Activated CD8-positive, alpha-beta T cell treated with anti-CD3 and anti-CD28 coated beads for 36 hours (primary cell): ENCODE data around the gene KLHL29. TPM values are rescaled to one million over a fixed set of nuclear protein-coding genes. Genes with fewer than 3 reads are reported as not detected.

ENCODE experiments used
- ATAC-seq: fragments of 200-7000 bp; cut with Tn5 transposase; one replicate; pipeline ENCODE4 v1.10.0; 2021; ENCODE audit warnings: mild to moderate bottlenecking, moderate library complexity
- CTCF ChIA-PET: fragments of 350-600 bp; sonication (Branson Sonifier 250); formaldehyde crosslinking; loops from one replicate; lab custom pipeline; 2021; ENCODE audit warnings: antibody characterized with exemption; lab: Charles Lee
- POLR2A ChIA-PET: fragments of 350-600 bp; sonication (Branson Sonifier 250); formaldehyde crosslinking; loops from one replicate; lab custom pipeline; 2021; ENCODE audit warnings: antibody characterized with exemption; lab: Charles Lee
- DNase-seq: peaks from one replicate; pipeline ENCODE4 v3.0.0-alpha.2; 2020
- H3K27ac Mint-ChIP-seq: one replicate; pipeline ENCODE4 v1.8.0; 2021; ENCODE audit warnings: mild to moderate bottlenecking, mixed read lengths
- H3K27me3 Mint-ChIP-seq: one replicate; pipeline ENCODE4 v1.8.0; 2021; ENCODE audit warnings: mixed read lengths
- H3K36me3 Mint-ChIP-seq: one replicate; pipeline ENCODE4 v1.8.0; 2021; ENCODE audit warnings: low read depth, mixed read lengths
- H3K4me1 Mint-ChIP-seq: one replicate; pipeline ENCODE4 v1.8.0; 2021; ENCODE audit warnings: low read depth, mixed read lengths
- H3K4me3 Mint-ChIP-seq: one replicate; pipeline ENCODE4 v1.8.0; 2021; ENCODE audit warnings: mild to moderate bottlenecking, moderate library complexity, mixed read lengths
- H3K9me3 Mint-ChIP-seq: one replicate; pipeline ENCODE4 v1.8.0; 2021; ENCODE audit warnings: mixed read lengths
- intact Hi-C: fragments of 100-400 bp; cut with micrococcal nuclease; formaldehyde crosslinking; loops from one replicate; pipeline ENCODE4 v1.10.0; 2022
- total RNA-seq, 2 experiments: library from RNA; stranded (reverse); gene quantifications; one replicate each; pipeline ENCODE4 v1.2.3, GENCODE V29; 2021
- TF ChIP-seq, protein P1 (sequence below): fragments of 200-600 bp; IDR thresholded peaks from one replicate; pipeline ENCODE4 v1.8.0; 2022; ENCODE audit warnings: antibody characterized with exemption, mild to moderate bottlenecking

KLHL29 gene
- total RNA-seq, 2 experiments from 2014 or later, result 1.0 to 1.2 TPM

DNA sequence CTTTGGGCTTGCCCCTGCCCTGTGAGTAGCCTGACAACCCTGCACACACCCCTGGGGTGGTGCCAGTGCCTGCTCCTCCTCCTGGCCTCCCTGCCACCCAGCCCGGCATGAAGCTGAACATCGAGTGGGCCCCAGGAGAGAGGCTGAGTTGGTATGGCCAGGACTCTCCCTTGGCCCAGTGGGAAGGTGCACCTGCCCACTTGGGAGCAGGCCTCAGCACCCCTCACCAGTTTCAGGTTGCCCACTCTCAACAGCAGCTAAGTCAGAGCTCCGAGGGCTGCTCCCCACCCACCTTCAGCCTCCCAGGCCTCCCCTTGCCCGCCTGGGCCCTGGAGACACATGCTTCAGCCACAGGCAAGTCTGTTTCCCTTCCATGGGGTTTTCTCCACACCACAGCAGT is 203.1 kb downstream of the KLHL29 start:
- CTCF ChIA-PET, result no interaction called here
- Mint-ChIP-seq H3K27me3 (peaks cover 2% of the 10 kb centered on the region), H3K36me3 (no peaks in the 10 kb centered on the region), H3K4me3 (no peak overlapping the region), H3K4me1 (no peaks in the 10 kb centered on the region), H3K9me3 (no peaks in the 10 kb centered on the region), H3K27ac (no peak overlapping the region)
- POLR2A ChIA-PET, result no interaction called here
- no peak for DNase-seq
- TF ChIP-seq, protein P1, sequence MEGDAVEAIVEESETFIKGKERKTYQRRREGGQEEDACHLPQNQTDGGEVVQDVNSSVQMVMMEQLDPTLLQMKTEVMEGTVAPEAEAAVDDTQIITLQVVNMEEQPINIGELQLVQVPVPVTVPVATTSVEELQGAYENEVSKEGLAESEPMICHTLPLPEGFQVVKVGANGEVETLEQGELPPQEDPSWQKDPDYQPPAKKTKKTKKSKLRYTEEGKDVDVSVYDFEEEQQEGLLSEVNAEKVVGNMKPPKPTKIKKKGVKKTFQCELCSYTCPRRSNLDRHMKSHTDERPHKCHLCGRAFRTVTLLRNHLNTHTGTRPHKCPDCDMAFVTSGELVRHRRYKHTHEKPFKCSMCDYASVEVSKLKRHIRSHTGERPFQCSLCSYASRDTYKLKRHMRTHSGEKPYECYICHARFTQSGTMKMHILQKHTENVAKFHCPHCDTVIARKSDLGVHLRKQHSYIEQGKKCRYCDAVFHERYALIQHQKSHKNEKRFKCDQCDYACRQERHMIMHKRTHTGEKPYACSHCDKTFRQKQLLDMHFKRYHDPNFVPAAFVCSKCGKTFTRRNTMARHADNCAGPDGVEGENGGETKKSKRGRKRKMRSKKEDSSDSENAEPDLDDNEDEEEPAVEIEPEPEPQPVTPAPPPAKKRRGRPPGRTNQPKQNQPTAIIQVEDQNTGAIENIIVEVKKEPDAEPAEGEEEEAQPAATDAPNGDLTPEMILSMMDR, result no peak
- intact Hi-C loops, result no loop called here
- ATAC-seq, result no peak

DNA sequence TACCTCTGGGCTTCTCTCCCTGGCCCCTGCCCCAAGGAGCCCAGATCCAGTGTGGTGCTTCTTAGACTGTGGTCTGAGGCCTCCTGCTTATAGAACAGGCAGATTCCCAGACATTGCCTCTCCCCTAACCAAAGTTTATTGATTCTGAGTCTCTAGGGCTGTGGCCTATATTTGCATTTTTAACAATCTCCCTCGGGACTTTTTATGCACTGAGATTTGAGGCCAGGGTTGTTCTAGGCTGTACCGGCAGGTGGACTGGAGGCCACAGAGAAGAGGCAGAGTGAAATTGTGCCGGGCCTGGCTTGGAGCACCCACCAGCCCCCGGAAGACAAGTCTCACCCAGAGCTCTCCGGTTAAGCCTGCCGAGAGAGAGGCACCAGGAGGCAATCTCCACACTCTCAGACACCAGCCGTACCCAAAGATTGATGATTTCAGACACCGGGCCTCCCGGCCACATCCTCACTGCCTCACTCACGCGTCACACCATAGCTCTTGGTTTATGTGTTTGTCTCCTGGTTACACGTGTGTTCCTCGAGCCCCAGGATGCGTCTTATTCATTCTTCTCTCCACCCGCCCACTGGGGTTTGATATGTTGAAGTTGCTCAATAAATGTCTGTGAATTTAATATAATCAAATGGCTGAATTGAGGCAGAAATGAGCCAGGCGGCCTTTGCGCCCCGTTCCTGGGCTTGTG is 203.7 kb downstream of the KLHL29 start:
- POLR2A ChIA-PET, result no interaction called here
- Mint-ChIP-seq H3K27me3 (peaks cover 2% of the 10 kb centered on the region), H3K27ac (no peak overlapping the region), H3K36me3 (no peaks in the 10 kb centered on the region), H3K4me3 (no peak overlapping the region), H3K9me3 (no peaks in the 10 kb centered on the region), H3K4me1 (no peaks in the 10 kb centered on the region)
- TF ChIP-seq, protein P1, result no peak
- CTCF ChIA-PET, result no interaction called here
- ATAC-seq (no peak), DNase-seq (no peak)
- intact Hi-C loops, result no loop called here

DNA sequence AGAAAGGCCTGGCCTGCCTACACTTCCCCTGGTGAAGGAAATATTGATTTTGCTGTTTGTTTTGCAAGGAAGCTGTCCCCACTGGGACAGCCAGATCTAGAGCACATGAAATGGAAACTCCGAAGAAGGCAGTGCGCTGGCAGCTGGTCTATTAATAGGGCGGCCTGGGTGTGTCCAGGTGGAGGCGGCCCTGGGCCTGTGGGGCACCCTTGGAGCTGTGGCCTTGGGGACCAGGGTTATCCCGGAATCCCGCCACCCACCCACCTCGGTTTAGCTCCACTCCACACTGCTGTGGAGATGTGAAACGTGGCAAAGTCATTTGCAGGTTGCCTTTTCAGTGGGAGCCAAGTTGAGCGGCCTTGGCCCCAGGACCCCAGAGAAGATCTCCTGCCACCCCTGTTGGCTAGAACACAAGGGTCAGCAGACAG is 204.3 kb downstream of the KLHL29 start:
- peaks cover 2% of the 10 kb centered on the region for H3K27me3 Mint-ChIP-seq
- DNase-seq (no peak), ATAC-seq (no peak)
- H3K36me3 Mint-ChIP-seq, result no peaks in the 10 kb centered on the region
- TF ChIP-seq, protein P1, result no peak
- no peaks in the 10 kb centered on the region for H3K4me1 Mint-ChIP-seq
- no peak overlapping the region for H3K27ac Mint-ChIP-seq
- intact Hi-C loops, result no loop called here
- H3K9me3 Mint-ChIP-seq, result no peaks in the 10 kb centered on the region
- ChIA-PET POLR2A (no interaction called here), CTCF (no interaction called here)
- H3K4me3 Mint-ChIP-seq, result no peak overlapping the region

DNA sequence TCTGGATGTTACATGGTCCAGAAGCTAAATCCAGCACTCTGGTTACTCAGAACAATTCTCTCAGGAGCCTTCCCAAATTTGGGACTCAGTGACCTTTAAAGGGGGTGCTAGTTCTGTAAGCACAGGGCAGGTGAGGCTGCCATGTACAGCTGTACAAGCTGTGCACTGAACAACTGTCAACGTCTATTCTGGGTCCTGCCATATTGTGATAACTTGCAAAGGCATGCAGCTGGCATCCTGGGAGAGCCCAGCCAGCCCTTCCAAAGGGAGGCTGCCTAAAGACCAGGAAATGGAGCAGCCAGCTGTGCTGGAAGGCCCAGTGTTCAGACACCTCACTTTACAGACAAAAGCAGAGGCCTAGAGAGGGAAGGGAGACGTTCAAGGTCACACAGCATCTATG is 204.8 kb downstream of the KLHL29 start:
- ChIA-PET CTCF (no interaction called here), POLR2A (no interaction called here)
- ATAC-seq (no peak), DNase-seq (no peak)
- H3K27ac Mint-ChIP-seq, result no peak overlapping the region
- no peaks in the 10 kb centered on the region for H3K36me3 Mint-ChIP-seq
- H3K4me3 Mint-ChIP-seq, result no peak overlapping the region
- TF ChIP-seq, protein P1, result no peak
- no peaks in the 10 kb centered on the region for H3K9me3 Mint-ChIP-seq
- intact Hi-C loops, result no loop called here
- H3K27me3 Mint-ChIP-seq, result peaks cover 2% of the 10 kb centered on the region
- no peaks in the 10 kb centered on the region for H3K4me1 Mint-ChIP-seq

DNA sequence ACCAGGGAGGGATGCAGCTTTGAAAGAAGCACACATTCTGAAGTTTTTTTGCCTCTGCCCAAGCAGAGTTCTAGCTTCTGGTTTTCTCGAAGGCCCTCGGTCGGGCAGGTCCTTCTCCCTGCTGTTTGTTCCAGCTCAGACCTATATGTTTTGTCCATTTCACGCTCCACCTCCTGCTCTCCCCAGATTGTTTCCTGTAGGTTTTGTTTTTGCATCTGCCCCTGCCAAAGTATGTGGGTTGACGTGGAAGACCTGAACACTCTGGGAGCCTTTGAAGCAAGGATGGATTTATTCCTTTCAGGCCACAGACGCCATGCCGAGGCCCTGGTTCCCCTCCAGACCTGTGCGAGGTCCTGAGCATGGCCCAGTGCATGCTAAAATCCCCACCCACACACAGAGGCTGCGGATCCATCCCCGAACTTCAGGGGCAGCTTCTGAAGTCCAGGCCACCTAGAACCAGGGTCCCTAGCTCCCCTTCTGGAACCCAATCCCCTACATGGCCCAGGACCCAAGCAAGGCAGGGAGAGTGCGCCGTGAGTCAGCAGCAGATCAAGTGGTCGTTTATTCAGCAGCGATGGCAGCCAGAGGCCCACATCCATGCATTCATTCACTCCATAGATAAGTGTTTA is 205.4 kb downstream of the KLHL29 start:
- TF ChIP-seq, protein P1, result no peak
- no peak overlapping the region for H3K4me3 Mint-ChIP-seq
- no peak overlapping the region for H3K27ac Mint-ChIP-seq
- no peaks in the 10 kb centered on the region for H3K4me1 Mint-ChIP-seq
- intact Hi-C loops, result no loop called here
- H3K9me3 Mint-ChIP-seq, result no peaks in the 10 kb centered on the region
- DNase-seq (no peak), ATAC-seq (no peak)
- ChIA-PET POLR2A (no interaction called here), CTCF (no interaction called here)
- H3K27me3 Mint-ChIP-seq, result peaks cover 2% of the 10 kb centered on the region
- no peaks in the 10 kb centered on the region for H3K36me3 Mint-ChIP-seq
